HG03354 (cell line): Measurements from ENCODE around the gene NXPH3.

ENCODE experiments used
- ATAC-seq: cut with Tn5 transposase; IDR thresholded peaks from one replicate; pipeline ENCODE4 v1.9.1; 2021; ENCODE audit warnings: mild to moderate bottlenecking; ENCODE audit not compliant: unreplicated experiment, poor library complexity, severe bottlenecking

The NXPH3 gene

DNA sequence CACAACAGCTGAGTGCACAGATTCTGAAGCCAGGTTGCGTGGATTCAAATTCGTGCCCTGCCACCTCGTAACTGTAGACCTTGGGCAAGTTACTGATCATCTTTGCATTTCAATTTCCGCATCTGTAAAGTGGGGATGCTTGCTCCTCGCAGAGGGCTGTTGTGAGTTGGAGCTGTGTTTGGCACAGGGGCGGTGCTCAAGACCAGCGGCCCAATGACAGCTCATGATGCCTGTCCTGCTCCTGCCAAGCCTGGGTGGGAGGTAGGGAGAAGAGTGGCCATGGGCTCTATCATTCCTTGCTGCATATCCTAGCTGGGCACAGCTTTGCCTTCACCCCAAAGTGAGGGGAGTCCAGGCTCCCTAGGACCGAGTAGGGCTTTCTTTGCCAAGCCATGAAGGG is 12.6 kb downstream of the NXPH3 start:
- ATAC-seq, result no peak

DNA sequence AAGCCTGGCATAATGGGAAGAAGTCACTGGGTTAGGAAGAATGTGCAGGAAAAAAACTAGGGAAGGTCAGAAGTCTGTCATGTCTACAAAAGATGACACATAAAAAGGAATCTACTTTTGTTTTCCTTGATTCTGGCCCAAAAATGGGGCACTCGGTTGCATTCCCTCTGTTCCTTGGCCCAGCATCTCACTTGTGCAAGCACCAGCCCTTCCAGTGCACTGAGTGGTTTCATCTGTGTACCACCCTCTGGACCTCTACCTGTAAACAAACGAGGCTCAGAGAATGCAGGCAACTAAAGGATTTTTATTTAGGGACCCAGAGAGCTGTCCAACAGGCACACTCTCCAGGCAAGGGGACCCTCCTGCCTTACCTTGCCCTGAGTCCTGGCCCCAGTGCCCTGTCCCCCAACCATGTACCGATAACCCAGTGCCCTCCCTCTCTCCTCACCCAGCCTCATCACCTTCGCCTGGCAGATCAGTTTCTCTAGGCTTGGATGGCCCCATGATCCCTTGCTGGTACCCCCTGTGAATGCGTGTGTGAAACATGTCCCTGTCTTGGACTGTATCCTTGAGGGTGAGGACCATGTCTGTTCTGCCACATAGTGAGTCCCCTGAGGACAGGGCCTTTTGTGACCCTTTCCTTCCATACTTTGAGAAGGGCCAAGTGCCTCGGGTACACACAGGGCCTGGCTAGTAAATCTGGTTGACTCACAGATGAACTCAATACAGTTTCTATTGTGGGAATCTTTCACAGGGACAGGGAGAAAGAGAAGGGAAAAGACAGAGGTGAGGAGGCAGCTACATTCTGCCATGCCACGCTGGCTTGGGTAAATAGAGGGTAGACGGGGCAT is 13.3 kb downstream of the NXPH3 start:
- no peak for ATAC-seq

DNA sequence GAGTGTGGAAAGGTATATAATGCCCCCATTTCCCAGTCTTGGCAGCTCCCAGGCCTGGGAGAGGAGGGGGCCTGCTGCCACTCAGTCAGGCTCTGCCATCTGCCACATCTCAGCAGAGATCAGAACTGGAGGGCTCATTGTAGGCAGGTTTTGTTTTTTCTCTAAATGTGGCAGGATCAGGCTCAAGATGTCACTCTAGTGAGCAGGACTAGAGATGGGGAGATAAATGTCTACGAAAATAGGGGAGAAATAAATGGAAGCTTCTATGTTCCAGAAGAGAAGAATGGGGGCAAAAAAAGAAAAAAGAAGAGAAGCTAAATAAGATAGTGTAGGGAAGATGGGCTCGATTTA is 13.9 kb downstream of the NXPH3 start:
- ATAC-seq, result no peak

DNA sequence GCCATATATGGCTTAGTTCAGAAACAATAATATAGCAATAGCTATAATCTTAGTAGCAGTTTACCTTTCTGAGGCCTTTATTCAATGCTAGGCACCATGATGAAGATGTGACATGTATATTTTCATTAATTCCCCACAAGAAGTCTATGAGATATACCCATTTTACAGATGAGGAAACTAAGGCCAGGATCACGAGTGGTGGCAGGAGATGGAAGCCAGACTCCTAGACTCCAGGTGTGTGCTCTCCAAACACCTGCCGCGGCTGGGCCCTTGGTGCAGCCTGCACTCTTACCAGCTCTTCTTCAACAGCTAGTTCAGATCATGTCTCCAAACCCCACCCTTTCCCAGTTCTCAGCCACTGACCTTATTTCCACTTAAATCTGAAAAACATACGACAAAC is 15.2 kb downstream of the NXPH3 start:
- ATAC-seq, result no peak

DNA sequence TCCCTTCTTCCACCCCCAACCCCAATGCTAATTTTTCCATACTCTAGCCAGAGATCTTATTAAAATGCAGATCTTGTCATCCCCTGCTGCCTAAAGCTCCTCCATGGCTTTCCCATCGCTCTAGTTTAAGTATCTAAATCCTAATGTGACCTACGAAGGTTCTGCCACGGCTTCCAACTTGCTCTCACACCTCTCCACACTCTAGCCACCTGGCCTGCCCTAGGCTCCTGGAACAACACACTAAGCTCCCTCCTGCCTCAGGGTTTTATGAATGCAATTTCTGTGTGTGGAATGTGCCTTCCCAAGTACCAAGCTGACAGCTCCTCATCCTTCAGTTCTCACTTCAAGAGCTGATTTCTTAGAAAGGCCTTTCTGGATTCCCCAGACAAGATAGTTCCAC is 16.6 kb downstream of the NXPH3 start:
- ATAC-seq, result no peak

DNA sequence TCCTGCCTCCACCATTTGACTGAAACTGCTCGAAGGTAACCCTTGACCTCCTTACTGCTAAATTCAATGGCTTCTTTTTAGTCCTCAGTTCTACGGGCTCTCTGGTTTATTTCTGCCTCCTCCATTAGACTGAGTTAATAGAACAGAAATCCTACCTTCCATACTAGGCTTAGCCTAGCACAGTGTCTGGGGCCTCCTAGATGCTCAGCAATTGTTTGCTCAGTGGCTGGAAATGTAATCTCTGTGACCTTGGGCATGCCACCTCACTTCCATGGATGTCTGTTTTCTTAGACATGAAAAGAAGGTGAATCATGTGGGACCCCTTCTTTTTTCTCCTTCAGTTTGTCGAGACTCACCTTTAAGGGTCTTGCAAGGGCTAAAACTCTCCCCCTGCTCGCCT is 19.7 kb downstream of the NXPH3 start:
- no peak for ATAC-seq

DNA sequence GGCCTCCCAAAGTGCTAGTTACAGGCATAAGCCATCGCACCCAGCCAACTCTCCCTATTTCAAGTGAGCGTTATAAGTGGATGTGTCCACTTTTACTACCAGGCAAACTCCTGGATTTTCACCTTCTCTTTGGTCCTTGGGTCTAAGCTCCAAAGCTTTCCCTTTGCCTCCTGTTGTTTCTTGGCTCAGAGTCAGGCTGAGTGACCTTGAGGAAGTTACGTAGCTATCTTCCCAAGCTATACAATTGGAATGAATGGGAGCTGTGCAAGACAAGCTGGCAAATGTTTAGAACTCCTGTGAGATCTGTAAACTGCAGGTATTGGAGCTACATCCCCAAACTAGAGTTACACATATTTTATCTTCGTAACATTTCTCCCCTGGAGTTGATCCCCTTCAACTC is 20.3 kb downstream of the NXPH3 start:
- ATAC-seq, result no peak

DNA sequence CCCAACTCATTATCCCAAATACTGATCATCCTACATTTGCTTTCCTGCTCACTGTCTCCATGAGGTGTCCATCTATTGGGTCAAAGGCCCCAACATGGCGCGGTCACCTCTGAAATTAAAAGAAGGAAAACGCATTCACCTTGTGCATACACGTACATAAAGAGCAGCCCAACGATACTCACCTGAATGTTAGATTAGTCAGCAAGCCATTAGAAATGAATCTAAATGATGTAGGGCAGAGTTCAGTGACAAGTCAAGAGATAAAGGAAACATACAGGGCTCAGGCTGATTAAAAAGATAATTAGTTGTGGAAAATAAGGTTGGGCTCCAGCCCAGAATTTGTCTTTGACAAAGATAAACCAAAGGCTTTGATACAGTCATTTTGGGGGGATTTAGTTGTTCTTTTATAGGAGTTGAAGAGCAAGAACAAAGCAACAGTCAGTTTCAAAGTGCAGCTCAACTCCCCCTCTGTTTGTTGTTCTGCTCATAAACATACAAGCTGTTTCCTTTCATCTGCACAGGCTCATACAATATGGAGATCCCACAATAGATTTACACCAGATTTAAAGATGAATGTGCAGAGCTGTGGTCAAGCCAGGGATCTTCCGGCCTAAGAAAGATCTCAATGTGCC is 21.1 kb downstream of the NXPH3 start:
- no peak for ATAC-seq

DNA sequence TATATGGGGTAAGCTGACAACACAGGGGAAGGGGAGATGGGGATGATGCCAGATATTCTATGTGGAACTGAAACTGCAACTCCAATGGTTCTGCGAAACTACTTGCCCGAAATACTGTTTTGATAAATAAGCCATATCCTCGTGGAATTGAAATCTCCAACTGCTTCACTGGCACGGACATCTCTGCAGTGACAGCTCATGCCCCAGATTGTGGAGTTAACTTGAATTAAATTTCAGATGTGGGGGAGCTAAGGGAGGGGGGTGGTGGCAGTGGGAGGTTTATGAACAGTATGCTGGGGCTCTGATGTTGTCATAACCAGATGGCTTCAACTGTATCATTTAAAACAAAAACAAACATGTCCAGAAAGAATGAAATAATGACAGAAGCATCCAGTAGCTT is 21.8 kb downstream of the NXPH3 start:
- ATAC-seq, result no peak

DNA sequence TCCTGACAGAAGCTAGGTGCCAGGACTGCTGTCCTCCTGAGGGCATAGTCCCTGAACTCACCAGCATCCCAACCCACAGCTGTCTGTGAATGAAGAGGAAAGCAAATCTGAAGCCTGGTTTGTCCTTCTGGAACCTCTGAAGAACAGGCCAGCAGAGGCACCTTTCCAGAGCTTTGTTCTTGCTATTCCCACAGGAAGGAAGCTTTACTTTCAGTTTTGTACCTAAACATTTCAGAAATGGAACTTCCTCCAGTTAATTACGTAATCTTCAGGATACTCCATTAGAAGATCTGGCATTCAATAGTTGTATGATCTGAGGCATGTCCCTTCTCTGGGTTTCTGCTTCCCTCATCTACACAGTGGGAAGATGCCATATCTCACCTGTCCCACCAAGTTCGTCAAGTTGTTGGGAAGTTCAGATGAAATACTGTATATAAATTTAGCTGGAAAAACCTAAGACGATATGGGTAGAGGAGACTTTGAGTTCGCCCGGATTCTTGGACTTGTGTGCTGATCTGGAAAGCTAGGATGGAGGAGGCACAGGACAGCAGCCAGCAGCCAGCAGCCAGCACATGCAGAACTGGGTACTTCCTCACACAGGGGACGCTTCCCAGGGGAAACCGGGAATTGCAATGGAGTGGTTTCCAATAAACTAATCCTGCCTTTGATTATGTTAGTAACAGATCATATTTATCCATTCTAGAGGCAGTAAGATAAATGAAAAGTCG is 22.4 kb downstream of the NXPH3 start:
- no peak for ATAC-seq

DNA sequence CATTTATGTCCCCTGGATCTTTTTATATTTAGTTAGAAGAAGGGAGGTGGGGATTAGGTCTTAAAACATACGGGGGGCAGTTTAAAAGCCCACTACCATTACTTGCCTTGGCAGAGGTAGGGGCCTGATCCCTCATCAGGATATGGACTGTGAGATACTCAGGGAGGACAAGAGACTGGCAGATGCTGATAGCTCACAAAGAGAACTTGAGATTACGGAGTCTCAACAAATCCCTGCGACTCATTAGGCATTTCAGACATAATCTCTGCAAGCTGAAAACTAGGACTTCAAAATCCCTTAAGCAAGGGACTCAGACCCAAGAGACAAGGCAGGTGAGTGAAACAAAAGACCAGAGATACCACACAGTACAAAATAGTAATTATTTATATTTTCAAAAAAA is 23.2 kb downstream of the NXPH3 start:
- ATAC-seq, result no peak

DNA sequence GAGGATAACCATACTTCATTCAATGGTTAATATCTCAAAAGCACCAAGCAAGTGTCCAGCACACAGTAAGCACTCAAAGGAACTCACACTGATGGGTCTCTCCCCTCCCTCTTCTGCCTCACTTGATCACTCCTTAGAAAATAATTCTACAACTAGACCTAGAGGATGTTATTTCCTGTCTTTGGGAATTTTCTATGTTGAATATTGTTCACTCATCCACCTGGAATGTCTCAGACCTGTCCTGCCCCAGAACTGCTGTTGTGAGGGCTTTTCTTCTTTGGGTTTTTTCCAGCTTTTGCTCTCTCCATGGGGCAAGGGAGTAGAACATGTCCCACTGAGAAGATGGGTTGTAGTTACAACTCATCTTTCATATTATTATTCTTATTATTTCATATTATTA is 25.3 kb downstream of the NXPH3 start:
- no peak for ATAC-seq

DNA sequence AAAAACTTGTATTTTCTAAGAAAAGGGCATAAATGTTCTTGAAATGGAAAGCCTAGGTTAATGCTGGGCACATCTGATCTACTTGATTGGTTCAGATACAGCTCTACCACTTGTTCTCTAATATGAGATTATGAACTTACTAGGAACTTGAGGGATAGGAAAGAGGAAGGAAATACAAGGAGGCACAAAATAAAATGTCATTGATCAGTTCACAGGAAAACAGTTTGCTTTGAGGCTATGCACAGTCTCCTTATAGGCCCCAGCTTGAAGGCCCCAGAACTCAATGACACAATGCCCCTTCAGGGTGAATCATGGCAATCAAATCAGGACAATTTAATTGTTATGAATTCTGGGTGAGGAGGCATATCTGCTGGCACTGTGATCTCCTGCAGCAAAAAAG is 27.1 kb downstream of the NXPH3 start:
- no peak for ATAC-seq

DNA sequence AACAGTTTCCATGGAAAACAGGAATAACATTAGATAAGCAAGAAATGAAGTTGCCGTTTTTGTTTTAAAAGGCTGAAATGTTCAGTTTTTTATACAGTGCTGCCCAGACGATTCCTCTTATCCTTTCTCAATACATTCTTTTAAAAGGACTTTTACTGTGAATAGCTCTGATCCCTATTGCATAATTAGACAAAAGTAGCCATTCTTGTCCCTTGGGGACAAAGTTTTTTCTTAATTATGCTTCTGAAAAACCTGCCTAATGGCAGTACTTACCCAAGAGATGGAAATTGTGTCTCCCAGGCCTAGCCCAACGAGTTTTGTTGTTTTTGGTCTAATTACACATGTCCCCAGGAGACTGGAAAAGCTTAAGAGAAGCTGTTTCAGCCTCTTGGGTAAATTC is 27.6 kb downstream of the NXPH3 start:
- ATAC-seq, result no peak

DNA sequence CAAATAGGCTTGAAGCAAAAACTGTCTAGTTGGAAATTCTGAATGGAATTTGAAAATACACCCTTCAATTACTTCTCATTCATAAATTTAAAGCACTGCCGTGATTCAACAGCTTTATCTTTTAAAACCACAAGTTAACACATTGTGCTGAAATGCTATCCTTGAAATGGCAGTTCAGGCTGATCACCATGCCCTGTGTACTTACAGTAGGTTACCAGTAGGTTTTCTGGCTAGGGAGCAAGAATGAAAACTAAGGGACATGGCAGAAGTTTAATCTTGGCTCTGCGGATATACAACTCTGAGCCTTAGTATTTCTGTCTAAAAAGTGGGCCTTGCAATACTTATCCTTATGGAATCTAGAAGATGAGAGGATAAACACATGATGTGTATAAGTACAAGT is 28.0 kb downstream of the NXPH3 start:
- ATAC-seq, result no peak

DNA sequence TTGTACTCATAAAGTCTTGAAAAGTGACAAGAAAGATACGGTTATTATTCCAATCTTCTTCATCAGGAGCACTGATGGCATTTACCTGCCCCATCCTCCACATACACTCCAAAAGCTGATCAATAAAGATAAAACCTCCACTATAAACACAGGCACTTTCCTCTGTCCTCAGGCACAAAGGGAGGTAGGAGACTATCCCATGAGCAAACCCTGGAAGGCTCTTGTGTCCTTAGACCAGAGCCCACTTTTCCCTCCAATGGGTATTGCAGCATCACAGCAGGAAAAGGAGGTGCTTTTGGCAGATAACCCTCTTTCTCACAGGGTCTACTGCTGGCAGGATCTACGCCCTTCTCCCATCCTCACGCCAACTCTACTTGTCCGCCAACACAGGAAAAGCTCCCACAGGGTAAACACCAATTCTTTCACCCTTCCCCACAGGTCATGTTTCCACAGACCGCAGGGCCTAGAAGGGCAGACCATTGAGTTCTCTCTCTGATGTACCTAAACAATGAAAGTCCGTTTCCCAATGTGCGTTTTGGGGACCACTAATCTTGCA is 28.7 kb downstream of the NXPH3 start:
- no peak for ATAC-seq

DNA sequence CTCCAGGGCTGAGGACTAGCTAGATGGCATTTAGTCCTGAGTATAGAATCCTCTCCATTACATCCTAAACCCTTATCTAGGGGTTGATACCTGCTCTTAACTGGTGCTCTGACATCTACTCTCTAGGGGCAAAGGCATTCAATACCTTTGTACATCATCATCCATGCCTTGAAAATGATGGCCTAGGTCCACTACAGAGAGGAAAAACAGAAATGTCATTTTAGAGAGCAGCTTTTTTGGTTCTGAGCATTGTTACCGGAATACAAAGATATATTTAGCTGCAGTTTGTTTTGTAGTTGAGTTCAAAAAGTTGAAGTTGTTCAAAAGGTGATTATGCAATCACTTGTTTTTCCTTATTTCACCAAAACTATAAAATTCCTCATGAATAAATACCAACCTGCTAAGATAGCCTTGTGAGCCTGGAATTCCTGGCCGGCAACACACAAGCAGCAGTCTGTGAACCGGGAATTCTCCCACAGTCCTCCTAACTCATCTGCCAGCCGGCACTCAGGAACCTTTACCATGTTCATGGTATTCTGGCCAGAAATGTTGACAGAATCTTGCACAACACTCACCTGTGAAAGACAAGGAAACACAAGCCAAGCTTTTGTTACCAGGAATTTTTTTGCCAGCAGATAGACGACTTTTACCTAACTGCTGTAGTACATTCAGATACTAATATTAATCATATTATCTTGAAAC is 35.4 kb downstream of the NXPH3 start:
- ATAC-seq, result no peak

DNA sequence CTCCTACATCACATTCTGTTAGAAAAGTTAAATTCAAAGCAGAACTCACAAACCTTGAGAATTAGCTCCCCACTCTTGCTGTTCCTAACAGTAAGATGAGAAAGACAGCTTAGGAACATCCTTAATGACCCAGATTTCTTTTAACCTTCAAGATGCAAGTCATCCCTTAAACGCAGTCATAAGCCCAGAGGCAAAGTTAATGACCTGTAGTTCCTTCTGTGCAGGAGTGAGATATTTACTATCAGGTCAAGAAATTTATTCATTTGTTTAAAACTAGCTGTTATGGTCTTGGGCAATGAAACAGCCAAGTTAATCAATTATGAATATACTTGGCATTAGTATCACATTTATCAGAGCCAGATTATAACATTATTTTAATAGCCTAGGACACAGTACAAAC is 37.1 kb downstream of the NXPH3 start:
- no peak for ATAC-seq

DNA sequence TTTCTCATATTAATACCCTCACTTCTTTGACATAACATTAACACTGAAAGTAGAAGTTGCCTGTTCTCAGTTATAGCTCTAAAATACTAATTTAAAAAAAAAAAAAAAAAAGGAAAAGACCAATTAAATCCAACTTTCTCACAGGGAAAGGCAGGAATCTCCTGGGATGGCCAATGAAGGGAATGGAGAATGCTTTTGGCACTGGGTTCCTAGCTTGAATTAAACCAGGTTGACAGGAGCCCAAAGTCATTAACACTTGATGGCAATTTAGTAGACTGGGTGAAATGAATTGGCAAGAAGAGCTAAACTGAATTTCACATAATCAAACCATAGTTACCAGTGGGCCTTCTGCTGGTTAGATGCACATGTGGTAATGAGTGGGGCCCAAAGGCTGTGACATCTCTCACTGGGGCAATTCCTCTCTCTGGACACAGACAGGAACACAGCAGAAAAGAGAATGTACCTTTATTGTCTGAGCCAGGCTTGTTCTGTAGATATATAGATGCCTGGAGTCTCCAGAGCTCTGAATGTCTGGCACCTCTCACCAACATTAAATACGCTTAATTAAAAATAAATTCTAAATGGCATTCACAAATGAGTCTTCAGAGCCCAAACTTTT is 37.6 kb downstream of the NXPH3 start:
- no peak for ATAC-seq

DNA sequence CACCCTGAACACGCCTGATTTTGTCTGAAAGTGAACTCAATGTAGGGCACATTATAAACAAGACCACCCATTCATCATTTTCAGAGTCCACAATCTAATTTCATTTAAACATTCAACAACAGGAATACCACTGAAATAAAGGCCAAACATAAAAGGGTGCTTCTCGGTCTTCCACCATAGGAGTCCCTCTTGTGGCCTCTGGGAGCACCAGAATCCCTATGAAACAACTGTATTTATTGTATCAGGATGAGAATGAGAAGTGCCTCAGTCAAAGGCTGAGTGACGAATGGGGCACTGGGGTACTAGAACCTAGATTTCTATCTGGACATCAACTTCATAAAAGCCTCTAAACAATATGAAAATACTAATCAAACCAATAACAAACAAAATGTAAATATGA is 40.4 kb downstream of the NXPH3 start:
- no peak for ATAC-seq
